ENCODE measurements around the gene MORC1. TPM values are rescaled to one million over a fixed set of nuclear protein-coding genes. Genes with fewer than 3 reads are reported as not detected.

Gene MORC1
- total and polyA plus RNA-seq, 4 donors, result 0.02 to 0.33 (median 0.13) TPM

DNA sequence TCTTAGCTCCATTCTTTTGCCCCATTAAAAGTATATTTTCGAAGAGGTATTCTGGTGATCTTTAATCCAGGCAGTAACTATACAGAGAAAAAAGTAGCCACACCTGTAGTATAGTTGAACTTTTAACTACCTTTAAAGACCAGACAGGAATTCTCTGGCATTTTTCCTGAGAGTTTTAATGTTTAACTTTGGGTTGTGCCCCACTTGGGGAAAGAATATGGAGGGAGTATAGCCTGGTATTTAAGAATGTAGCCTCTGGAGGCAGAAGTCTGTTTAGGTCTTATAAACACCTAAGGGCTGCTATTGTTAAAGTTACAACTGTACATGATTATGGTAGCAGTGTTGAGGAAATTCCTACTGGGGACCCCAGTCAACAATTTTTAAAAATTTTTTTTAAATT lies 37.9 kb upstream of the MORC1 start:
- Histone ChIP-seq H3K9ac (ENCODE audit: low read depth in 1 of 2, low read length in 2 of 2) (no peak overlapping the region), H3K27me3 (ENCODE audit: control insufficient read depth in 4 of 4, insufficient read depth in 4 of 4, low read length in 3 of 4) (no peaks in the 10 kb centered on the region), H3K27ac (ENCODE audit: low read depth in 1 of 2, low read length in 2 of 2) (no peak overlapping the region), H3K36me3 (ENCODE audit: control insufficient read depth in 4 of 4, insufficient read depth in 3 of 4, low read depth in 1 of 4, low read length in 3 of 4) (peaks cover 0 to 2% (median 0%) of the 10 kb centered on the region in 4 donors), H3K4me1 (ENCODE audit: control insufficient read depth in 4 of 4, insufficient read depth in 4 of 4, low read length in 3 of 4) (peaks cover 0 to 7% (median 4%) of the 10 kb centered on the region in 4 donors), H3K9me3 (ENCODE audit: control insufficient read depth in 4 of 4, low read length in 3 of 4) (no peaks in the 10 kb centered on the region), H3K4me3 (ENCODE audit: low read depth in 1 of 3, low read length in 3 of 3) (no peak overlapping the region)
- no peak for DNase-seq (ENCODE audit: low spot score)
- TF ChIP-seq FOXA1 (IDR thresholded peaks at IDR 0.05), result no peak
- TF ChIP-seq, protein P1, sequence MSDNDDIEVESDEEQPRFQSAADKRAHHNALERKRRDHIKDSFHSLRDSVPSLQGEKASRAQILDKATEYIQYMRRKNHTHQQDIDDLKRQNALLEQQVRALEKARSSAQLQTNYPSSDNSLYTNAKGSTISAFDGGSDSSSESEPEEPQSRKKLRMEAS (IDR thresholded peaks at IDR 0.05), result no peak
- TF ChIP-seq SP1 (IDR thresholded peaks at IDR 0.05), result no peak
- no peak for TF ChIP-seq HNF4G (IDR thresholded peaks at IDR 0.05)
- TF ChIP-seq EGR1 (IDR thresholded peaks at IDR 0.05; ENCODE audit: low read depth in 2 of 2), result no peak
- peak in 1 of 2 donors; percentile 6 for TF ChIP-seq RAD21 (IDR thresholded peaks at IDR 0.05)
- peak; percentile 64 for TF ChIP-seq YY1 (IDR thresholded peaks at IDR 0.05)
- peak; percentile 32 to 38 for TF ChIP-seq HNF4A (conservative IDR thresholded peaks at IDR 0.05)
- TF ChIP-seq FOXA2 (IDR thresholded peaks at IDR 0.05), result no peak
- peak in 1 of 2 donors; percentile 41 for TF ChIP-seq RXRA (IDR thresholded peaks at IDR 0.05)
- no peak for TF ChIP-seq GABPA (IDR thresholded peaks at IDR 0.05 in 1 of 2, conservative IDR thresholded peaks at IDR 0.05 in 1 of 2)
- WGBS, result 32% methylated on average over 1 of the region's 1 CpG

DNA sequence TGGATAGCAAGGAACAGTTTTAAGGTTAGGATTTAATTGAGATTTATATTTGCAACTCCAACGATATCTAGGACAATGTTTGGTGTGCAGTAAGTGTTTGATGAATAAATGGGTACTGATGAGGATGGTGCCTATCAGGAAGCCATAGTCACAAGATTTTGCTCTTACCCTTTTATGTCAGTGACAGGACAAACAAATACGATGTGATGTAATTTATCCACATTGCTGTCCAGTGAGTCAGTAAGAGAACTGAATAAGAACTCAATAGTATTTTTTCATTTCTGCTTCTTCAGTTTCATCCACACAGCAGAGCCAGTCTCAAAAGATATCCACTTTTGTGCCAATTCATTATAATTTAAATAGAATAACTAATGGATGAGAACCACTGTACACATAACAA lies 37.0 kb upstream of the MORC1 start:
- 54% methylated on average over 2 of the region's 2 CpGs for WGBS
- DNase-seq (ENCODE audit: low spot score), result no peak
- Histone ChIP-seq H3K9me3 (ENCODE audit: control insufficient read depth in 4 of 4, low read length in 3 of 4) (no peaks in the 10 kb centered on the region), H3K27ac (ENCODE audit: low read depth in 1 of 2, low read length in 2 of 2) (no peak overlapping the region), H3K4me1 (ENCODE audit: control insufficient read depth in 4 of 4, insufficient read depth in 4 of 4, low read length in 3 of 4) (peaks cover 0 to 4% (median 4%) of the 10 kb centered on the region in 4 donors), H3K4me3 (ENCODE audit: low read depth in 1 of 3, low read length in 3 of 3) (no peak overlapping the region), H3K36me3 (ENCODE audit: control insufficient read depth in 4 of 4, insufficient read depth in 3 of 4, low read depth in 1 of 4, low read length in 3 of 4) (peaks cover 0 to 4% (median 2%) of the 10 kb centered on the region in 4 donors), H3K9ac (ENCODE audit: low read depth in 1 of 2, low read length in 2 of 2) (no peak overlapping the region), H3K27me3 (ENCODE audit: control insufficient read depth in 4 of 4, insufficient read depth in 4 of 4, low read length in 3 of 4) (no peaks in the 10 kb centered on the region)
- TF ChIP-seq JUND (IDR thresholded peaks at IDR 0.05), result peak; percentile 45 to 60
- no peak for TF ChIP-seq RXRA (IDR thresholded peaks at IDR 0.05)
- TF ChIP-seq, protein P2, sequence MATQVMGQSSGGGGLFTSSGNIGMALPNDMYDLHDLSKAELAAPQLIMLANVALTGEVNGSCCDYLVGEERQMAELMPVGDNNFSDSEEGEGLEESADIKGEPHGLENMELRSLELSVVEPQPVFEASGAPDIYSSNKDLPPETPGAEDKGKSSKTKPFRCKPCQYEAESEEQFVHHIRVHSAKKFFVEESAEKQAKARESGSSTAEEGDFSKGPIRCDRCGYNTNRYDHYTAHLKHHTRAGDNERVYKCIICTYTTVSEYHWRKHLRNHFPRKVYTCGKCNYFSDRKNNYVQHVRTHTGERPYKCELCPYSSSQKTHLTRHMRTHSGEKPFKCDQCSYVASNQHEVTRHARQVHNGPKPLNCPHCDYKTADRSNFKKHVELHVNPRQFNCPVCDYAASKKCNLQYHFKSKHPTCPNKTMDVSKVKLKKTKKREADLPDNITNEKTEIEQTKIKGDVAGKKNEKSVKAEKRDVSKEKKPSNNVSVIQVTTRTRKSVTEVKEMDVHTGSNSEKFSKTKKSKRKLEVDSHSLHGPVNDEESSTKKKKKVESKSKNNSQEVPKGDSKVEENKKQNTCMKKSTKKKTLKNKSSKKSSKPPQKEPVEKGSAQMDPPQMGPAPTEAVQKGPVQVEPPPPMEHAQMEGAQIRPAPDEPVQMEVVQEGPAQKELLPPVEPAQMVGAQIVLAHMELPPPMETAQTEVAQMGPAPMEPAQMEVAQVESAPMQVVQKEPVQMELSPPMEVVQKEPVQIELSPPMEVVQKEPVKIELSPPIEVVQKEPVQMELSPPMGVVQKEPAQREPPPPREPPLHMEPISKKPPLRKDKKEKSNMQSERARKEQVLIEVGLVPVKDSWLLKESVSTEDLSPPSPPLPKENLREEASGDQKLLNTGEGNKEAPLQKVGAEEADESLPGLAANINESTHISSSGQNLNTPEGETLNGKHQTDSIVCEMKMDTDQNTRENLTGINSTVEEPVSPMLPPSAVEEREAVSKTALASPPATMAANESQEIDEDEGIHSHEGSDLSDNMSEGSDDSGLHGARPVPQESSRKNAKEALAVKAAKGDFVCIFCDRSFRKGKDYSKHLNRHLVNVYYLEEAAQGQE (IDR thresholded peaks at IDR 0.05), result peak; percentile 46
- TF ChIP-seq, protein P3, sequence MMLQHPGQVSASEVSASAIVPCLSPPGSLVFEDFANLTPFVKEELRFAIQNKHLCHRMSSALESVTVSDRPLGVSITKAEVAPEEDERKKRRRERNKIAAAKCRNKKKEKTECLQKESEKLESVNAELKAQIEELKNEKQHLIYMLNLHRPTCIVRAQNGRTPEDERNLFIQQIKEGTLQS (IDR thresholded peaks at IDR 0.05), result no peak
- TF ChIP-seq HNF4A (conservative IDR thresholded peaks at IDR 0.05), result no peak

DNA sequence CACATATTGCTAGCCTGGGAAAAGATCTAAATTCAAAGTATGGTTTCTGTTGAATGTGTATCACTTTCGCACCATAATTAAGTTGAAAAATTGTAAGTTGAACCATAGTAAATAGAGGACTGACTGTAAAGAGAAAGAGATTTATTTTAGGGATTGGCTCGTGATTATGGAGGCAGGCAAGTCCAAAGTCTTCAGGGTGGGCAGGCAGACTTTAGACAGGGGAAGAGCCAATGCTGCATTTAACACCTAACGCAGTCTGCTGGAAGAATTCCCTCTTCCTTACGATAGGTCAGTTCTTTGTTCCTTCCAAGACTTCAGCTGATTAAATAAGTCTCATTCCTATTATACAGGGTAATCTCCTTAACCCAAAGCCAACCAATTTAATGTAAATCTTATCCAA lies 34.4 kb upstream of the MORC1 start:
- Histone ChIP-seq H3K27me3 (ENCODE audit: control insufficient read depth in 4 of 4, insufficient read depth in 4 of 4, low read length in 3 of 4) (no peaks in the 10 kb centered on the region), H3K9me3 (ENCODE audit: control insufficient read depth in 4 of 4, low read length in 3 of 4) (no peaks in the 10 kb centered on the region), H3K27ac (ENCODE audit: low read depth in 1 of 2, low read length in 2 of 2) (no peak overlapping the region), H3K4me1 (ENCODE audit: control insufficient read depth in 4 of 4, insufficient read depth in 4 of 4, low read length in 3 of 4) (peaks cover 0 to 4% (median 4%) of the 10 kb centered on the region in 4 donors), H3K36me3 (ENCODE audit: control insufficient read depth in 4 of 4, insufficient read depth in 3 of 4, low read depth in 1 of 4, low read length in 3 of 4) (peaks cover 0 to 6% (median 2%) of the 10 kb centered on the region in 4 donors), H3K9ac (ENCODE audit: low read depth in 1 of 2, low read length in 2 of 2) (no peak overlapping the region), H3K4me3 (ENCODE audit: low read depth in 1 of 3, low read length in 3 of 3) (no peak overlapping the region)
- DNase-seq (ENCODE audit: low spot score), result no peak
- TF ChIP-seq, protein P3 (IDR thresholded peaks at IDR 0.05), result no peak
- TF ChIP-seq JUND (IDR thresholded peaks at IDR 0.05) (no peak), HNF4A (conservative IDR thresholded peaks at IDR 0.05) (no peak)
- WGBS, result 81% methylated on average over 4 of the region's 4 CpGs

All from liver (tissue), 9 donors.